GM19025 (cell line): ENCODE measurements around the gene TRMT1L.
"Not testable (repeated sequence)": the region's sequence is repeated elsewhere in the genome, so short reads cannot be mapped to it uniquely, and the experiment has no call there.

ENCODE experiments used
- ATAC-seq: cut with Tn5 transposase; IDR thresholded peaks from one replicate; pipeline ENCODE4 v1.9.1; 2021; ENCODE audit warnings: mild to moderate bottlenecking, low read depth, moderate library complexity; ENCODE audit not compliant: unreplicated experiment

TRMT1L gene

GRCh38 chr1:185156854-185157598 lies at the start of gene TRMT1L, which contains the start of gene SWT1:
Gene TRMT1L, minus strand, starts transcription at chr1:185156953. Its CDS starts 241 bp downstream, at chr1:185156712.
Gene SWT1, plus strand, starts transcription at chr1:185157167. Its CDS starts 3,675 bp downstream, at chr1:185160842.
- ATAC-seq, result peak; percentile 89

- ATAC-seq, result no peak
Observed at GRCh38 chr1:185200889-185201288, 44.1 kb upstream of the TRMT1L start.

GRCh38 chr1:185198712-185199111 lies 42.0 kb upstream of the TRMT1L start:
- ATAC-seq, result not testable (repeated sequence)

GRCh38 chr1:185193756-185194155 lies 37.0 kb upstream of the TRMT1L start:
- no peak for ATAC-seq

GRCh38 chr1:185170291-185170848 lies 13.6 kb upstream of the TRMT1L start:
- peak; percentile 93 for ATAC-seq

GRCh38 chr1:185166106-185166505 lies 9.4 kb upstream of the TRMT1L start:
- ATAC-seq, result no peak

GRCh38 chr1:185162491-185162890 lies 5.7 kb upstream of the TRMT1L start:
- ATAC-seq, result no peak

GRCh38 chr1:185159966-185160365 lies 3.2 kb upstream of the TRMT1L start:
- no peak for ATAC-seq

- ATAC-seq, result no peak
Observed at GRCh38 chr1:185158800-185159199, 2.0 kb upstream of the TRMT1L start.

- no peak for ATAC-seq
Observed at GRCh38 chr1:185157599-185158412, 1.1 kb upstream of the TRMT1L start.

- peak; percentile 29 for ATAC-seq
Observed at GRCh38 chr1:185156288-185156853, 382 bp downstream of the TRMT1L start.

GRCh38 chr1:185155600-185156287 lies 1.0 kb downstream of the TRMT1L start:
- ATAC-seq, result no peak

GRCh38 chr1:185154912-185155513 lies 1.7 kb downstream of the TRMT1L start:
- no peak for ATAC-seq

- ATAC-seq, result no peak
Observed at GRCh38 chr1:185152187-185152767, 4.5 kb downstream of the TRMT1L start.

- ATAC-seq, result no peak
Observed at GRCh38 chr1:185151215-185151614, 5.5 kb downstream of the TRMT1L start.

GRCh38 chr1:185144233-185144632 lies 12.5 kb downstream of the TRMT1L start:
- no peak for ATAC-seq

GRCh38 chr1:185139246-185139645 lies 17.5 kb downstream of the TRMT1L start:
- no peak for ATAC-seq

GRCh38 chr1:185137896-185138545 lies 18.7 kb downstream of the TRMT1L start:
- no peak for ATAC-seq

GRCh38 chr1:185132534-185132933 lies 24.2 kb downstream of the TRMT1L start:
- no peak for ATAC-seq
